GM19324 (cell line): ENCODE results near the gene GFRA1.

Experiments
- ATAC-seq: cut with Tn5 transposase; IDR thresholded peaks from one replicate; pipeline ENCODE4 v1.9.1; 2021; ENCODE audit warnings: mild to moderate bottlenecking, moderate library complexity; ENCODE audit not compliant: unreplicated experiment, low FRiP score

GFRA1 gene

GRCh38 chr10:116201670-116202430, 71.2 kb downstream of the GFRA1 start:
- no peak for ATAC-seq

GRCh38 chr10:116201011-116201410, 72.0 kb downstream of the GFRA1 start:
- ATAC-seq = no peak

GRCh38 chr10:116198676-116199035, 74.3 kb downstream of the GFRA1 start:
- ATAC-seq = no peak

GRCh38 chr10:116197946-116198675, 74.9 kb downstream of the GFRA1 start:
- no peak for ATAC-seq

- ATAC-seq = no peak
These were observed 77.4 kb downstream of the GFRA1 start for GRCh38 chr10:116195583-116195982.

- no peak for ATAC-seq
These were observed 78.0 kb downstream of the GFRA1 start for GRCh38 chr10:116195039-116195438.

- no peak for ATAC-seq
These were observed 78.9 kb downstream of the GFRA1 start for GRCh38 chr10:116194061-116194460.

GRCh38 chr10:116190883-116191282, 82.1 kb downstream of the GFRA1 start:
- no peak for ATAC-seq

- no peak for ATAC-seq
These were observed 86.7 kb downstream of the GFRA1 start for GRCh38 chr10:116186273-116186672.

- no peak for ATAC-seq
These were observed 87.7 kb downstream of the GFRA1 start for GRCh38 chr10:116185199-116185867.

- ATAC-seq = no peak
These were observed 88.6 kb downstream of the GFRA1 start for GRCh38 chr10:116184512-116184794.

- no peak for ATAC-seq
These were observed 89.1 kb downstream of the GFRA1 start for GRCh38 chr10:116183733-116184511.

GRCh38 chr10:116182426-116182825, 90.6 kb downstream of the GFRA1 start:
- no peak for ATAC-seq

GRCh38 chr10:116178086-116178605, 94.9 kb downstream of the GFRA1 start:
- no peak for ATAC-seq

- ATAC-seq = no peak
These were observed 97.8 kb downstream of the GFRA1 start for GRCh38 chr10:116175231-116175630.

- no peak for ATAC-seq
These were observed 101.5 kb downstream of the GFRA1 start for GRCh38 chr10:116171505-116171904.

- ATAC-seq = no peak
These were observed 102.2 kb downstream of the GFRA1 start for GRCh38 chr10:116170815-116171250.

GRCh38 chr10:116169782-116170445, 103.1 kb downstream of the GFRA1 start:
- no peak for ATAC-seq

GRCh38 chr10:116168745-116169144, 104.3 kb downstream of the GFRA1 start:
- ATAC-seq = no peak

GRCh38 chr10:116168329-116168728, 104.7 kb downstream of the GFRA1 start:
- no peak for ATAC-seq
